GM19099 (cell line): ENCODE results near the gene C13orf42.

Source experiments
- POLR2A ChIP-seq: IDR thresholded peaks from 3 replicates; pipeline ENCODE4 v1.6.1; 2011; ENCODE audit warnings: low read depth; ENCODE audit not compliant: insufficient read length; ENCODE audit errors: extremely low read depth

The C13orf42 gene

DNA sequence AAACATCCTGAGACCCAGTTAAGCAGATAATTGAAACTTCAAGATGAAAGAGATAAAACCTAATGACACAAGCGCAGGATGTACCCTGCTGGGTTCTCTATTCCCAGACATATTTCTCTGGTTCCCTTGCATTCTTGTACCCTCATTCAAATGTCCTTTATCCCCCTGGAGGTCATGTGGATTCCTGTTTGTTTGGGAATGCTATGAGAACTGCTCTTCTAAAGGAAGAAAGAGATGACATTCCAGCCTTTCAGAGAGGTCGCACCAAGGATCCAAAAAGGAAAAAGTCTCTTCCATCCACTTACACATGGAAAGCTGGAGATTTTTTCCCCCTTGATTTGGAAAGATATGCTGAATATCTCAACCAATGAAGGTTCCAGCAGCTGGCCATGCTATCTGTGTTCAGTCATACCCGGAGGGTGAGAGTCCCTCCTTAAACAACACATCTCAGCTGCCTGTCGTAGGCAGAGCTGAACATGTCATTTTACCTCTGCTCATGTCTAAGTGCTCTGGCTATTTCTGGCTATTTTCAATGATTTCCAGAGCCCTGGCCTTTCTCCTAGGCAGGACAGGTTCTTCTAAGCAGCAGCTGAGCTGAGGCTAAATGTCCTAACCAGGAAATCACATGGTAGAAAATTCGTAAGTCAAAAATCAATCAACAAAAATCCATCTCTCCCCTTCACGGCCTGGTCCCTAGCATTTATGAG, 52.5 kb downstream of the C13orf42 start:
- no peak for TF ChIP-seq POLR2A

DNA sequence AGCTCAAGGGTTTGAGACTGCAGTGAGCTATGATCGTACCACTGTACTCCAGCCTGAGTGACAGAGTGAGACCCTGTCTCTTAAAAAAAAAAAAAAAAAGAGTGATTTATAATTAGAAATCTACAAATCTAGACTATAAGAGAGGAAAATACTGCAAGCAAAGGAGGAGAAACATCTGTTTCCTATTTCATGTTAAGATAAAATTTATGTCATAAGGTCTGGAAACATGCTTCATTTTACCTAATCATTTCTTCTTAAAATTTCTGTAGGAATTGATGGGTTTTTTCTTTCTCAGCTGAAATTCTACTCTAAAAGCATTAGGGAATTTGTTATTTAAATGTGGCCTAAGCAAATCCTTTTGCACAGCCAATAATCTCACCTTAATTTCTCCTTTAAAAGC, 53.2 kb downstream of the C13orf42 start:
- no peak for TF ChIP-seq POLR2A

DNA sequence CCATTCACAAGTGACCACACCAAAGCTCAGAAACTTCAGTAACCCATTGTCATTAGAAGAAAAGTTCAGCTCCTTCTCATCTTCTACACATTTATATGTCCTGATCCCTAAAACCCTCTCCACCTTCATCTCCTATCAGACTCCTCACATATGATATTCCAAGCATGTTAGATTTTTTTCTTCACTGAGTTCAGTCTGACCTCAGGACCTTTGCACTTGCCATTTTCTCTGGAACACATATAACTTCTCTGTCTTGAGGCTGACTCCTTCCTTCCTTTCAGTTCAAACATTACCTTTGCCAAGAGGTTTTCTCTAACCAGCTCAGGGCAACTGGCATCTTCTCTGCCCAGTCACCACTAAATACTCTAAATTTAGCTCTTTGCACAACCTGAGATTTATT, 54.1 kb downstream of the C13orf42 start:
- no peak for TF ChIP-seq POLR2A

DNA sequence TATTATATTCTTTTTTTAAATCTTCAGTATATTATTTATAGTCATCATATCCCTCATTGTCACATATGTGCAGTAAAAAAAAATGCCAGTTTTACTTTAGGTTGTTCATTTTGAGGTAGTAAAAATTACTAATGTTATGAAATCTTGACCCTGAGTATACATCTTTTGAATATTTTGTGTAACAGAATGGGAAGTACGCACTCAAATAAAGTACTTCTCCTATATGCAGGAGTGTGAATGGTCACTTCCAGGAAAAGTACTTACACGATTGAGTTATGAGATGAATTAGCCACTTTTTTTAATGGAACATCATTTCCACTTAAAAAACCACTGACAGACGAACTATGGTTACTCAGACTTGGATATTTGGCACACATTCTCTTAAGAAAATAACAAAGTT, 58.5 kb downstream of the C13orf42 start:
- TF ChIP-seq POLR2A: no peak

DNA sequence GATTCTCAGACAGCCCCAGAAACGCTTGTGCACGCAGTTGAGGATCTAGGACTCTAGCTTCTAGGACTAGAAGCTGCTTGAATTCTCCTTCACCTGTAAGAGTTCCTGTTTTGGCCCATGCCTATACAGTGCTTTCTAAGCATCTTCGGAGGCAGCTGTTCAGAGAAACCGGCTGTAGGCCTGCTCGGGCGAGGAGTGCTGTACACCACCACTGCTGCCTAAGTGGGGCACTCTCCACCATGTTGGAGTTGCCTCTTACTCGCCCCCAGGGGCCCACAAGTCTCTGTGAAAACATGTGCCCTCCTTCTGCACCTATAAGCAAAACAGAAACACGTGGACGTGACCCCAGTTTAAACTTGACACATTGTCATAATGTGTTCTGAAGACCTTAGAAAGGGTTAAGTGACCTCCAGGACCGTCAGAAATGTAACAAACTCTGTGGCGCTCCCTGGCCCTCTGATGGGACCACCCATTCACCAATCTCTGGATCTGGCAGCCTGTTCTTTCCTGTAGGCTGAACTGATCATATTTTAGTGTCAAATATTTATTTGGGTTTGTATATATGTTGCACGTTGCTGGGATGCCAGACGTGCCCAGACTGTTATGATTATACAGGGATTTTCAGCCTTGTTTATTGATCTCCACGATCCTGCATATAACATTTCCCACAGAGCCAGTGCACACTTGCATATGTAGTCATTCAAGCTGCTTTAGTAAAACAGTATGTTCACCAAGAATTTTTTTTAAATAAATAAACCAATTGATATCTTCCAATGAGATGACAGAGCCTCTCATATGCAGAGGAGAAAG, 60.8 kb downstream of the C13orf42 start:
- no peak for TF ChIP-seq POLR2A

DNA sequence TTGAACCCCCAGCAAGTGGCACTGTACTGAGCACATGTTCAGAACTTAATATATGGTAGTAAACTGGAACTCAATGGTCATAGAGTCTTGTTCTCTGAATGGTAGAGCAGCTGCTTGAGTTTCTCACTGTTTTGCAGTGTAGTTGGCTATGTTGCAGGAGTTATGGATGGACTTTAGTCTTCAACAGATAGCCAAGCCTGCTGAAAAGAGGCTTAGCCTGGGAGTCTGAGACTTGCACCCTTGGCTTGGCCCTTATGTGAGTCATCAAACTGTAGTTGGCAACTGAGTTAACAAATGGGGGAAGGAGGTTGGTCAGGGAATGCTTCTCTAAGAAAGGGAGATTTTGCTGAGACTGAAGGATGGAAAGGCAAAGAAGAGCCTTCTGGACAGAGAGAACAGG, 62.5 kb downstream of the C13orf42 start:
- no peak for TF ChIP-seq POLR2A

DNA sequence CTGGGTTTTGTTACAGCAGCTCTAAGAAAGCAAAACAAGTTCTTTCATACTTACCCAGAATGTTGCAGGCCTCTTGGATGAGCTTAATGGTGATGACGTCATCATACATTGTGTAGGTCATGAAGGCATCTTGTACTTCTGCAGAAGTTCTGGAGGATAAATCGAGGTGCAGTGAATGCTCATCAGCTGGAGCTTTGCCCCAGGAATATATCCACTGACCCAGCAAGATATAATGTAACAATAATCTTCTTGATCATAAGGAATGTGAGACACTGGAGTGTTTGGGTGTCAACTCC, 63.0 kb downstream of the C13orf42 start:
- no peak for TF ChIP-seq POLR2A

DNA sequence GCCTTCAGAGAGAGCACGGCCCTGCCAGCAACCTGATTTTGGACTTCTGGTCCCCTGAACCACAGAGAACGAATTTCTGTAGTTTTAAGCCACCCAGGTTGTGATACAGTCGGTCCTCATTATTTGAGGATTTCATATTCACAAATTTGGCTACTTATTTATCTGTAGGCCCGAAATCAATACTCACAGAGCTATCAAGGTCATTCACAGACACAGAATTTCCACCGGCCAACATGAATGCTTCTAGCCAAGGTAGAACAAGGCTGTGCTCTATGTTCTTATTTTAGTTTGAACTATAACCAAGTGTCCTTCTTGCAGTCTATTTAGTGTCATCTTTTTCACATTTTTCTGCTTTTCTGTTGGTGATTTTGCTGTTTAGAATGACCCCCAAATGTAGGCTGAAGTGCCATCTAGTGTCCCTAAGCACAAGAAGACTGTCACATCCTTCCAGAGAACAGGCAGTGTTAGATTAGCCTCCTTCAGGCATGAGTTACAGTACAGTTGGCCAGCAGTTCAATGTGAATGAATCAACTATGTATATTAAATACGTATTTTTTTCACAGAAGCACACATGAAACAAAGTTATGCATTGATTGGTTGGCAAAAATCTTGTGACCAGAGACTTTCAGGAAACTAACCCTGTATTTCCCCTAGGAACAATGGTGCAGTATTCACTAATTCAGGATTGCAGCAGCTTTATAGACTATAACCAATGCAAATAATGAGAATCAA, 63.5 kb downstream of the C13orf42 start:
- TF ChIP-seq POLR2A: no peak

DNA sequence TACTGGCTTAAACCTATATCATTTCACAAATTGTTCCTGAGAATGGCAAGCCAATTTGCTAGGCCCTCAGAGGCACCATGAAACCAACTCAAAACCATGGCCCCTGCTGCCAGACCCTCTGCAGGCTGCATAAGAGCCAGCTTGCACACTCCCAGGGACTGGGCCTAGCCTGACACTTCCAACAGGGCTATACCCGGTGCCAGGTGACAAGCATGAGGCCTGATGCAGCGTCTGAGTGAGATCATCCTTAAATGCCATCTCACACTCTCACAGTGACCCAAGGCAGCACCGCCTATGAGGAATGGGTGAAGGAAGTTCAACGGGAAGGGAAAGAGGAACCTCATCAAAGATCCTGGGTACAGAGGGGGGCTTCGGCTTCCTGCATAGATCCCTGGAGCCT, 65.6 kb downstream of the C13orf42 start:
- TF ChIP-seq POLR2A: no peak

DNA sequence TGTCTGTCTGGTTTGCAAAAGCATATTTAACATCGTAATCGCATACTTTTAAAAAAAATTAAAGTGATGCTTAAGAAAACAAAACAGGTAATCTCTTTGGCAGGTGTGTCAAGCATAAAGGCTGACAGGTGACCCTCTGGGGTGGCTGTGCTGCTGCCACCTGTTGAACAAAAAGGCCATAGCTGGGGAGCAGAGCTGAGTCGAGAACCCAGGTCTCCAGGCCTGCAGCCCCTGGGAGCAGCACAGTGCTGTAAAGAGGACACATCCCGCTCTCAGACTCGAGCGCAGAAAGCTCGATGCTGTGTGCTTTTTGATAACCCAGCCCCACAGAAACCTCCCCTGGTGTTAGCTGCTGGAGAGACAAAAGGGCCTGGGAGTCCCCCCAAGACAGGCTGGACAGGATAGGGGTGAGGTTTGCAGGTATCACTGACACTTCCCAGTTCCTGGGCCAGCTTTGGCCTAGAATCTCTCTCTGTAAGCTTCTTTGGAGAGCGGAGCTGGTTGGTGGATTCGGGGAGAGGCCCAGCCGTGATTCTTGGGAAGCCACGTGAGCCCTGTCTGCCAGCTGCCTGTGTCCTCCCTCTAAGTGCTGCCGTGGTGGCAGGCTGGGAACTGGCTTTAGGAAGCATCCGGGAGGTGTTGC, 66.9 kb downstream of the C13orf42 start:
- no peak for TF ChIP-seq POLR2A

DNA sequence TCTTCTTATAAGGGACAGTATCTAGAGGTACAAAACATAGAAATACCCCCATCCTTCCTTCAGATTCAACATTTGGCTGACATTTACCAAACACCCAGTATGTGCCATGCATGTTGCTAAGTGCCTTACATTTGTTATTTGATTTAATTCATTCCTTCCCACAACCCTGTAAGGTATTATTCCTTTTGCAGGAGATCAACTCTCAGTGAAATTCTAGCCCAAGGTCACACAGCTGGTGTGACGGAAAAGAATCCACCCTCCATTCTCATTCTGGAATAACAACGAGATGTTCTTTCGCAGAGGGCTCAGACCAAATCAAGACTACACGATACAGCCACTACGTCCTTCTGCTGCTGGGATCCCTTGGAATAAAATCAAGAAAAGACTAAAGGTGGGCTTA, 67.8 kb downstream of the C13orf42 start:
- TF ChIP-seq POLR2A: no peak

DNA sequence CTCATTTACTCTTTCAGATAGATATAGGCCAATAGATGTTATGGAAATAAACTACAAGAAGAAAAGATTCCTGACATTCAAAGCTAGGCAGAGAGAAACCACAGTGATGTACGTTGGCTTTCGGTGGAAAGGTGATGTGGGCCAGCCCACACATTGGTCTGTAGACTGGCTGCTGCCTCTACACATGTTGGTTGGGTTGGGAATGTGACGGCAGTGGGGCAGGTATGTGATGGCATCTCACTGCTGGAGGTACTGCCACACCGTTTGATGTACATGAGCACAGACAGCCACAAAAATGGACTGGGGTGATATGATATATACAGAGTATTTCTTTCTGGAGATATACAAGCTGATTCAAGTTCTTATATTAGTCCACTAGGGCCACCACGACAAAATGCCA, 69.4 kb downstream of the C13orf42 start:
- no peak for TF ChIP-seq POLR2A

DNA sequence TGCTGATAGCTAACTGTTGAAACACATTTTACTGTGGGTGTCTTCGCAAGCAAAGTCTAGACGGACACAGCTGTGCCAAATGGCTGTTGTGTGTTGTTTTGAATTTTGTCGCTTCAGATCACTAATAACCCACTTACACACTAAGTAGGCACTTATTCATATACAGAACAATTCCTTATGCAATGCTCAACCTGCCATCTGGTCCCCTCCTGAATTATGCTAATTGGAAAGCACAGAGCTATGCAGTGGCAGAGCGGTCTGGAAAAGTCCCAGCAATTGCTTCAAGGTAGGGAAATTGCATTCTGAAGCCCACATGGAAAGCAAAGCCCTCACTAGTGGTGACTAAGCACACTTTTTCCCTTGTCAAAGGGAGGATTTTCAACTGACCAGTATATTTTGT, 69.9 kb downstream of the C13orf42 start:
- TF ChIP-seq POLR2A: no peak

DNA sequence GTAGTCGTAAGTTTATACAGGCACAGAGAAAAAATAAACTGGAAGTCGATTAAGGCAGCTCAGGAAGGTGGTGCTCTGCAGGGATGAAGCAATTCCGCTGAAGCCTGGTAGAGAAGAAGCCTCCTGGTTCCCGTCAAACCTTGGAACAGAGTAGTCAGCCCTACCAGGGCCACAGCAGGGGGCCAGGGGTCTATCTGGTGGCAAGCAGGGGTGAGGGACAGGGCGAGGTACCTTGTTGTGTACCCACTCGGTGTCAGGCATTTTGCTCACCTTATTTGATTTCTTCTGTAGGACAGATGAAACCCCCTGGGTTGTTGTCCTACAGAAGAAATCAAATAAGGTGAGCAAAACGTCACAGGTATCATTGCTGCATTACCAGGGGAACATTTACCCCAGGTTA, 70.6 kb downstream of the C13orf42 start:
- TF ChIP-seq POLR2A: no peak

DNA sequence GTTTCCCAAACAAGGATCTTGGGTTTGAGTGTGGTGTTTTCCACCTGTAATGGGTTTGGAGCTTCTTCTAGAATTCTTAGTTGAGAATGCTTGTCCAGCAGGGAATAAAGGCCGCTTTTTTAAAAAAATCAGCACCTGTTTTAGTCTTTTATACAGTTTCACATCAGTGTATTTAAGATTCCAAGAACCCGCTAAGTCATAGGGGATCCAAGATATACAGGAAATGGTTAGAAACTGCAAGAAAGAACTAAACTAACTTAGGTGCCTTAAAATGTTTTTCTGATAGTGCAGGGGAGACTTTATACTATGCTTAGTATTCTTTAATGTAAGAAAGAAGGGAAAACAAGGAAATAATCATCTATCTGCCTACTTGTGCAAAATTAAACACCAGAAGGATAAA, 74.7 kb downstream of the C13orf42 start:
- no peak for TF ChIP-seq POLR2A

DNA sequence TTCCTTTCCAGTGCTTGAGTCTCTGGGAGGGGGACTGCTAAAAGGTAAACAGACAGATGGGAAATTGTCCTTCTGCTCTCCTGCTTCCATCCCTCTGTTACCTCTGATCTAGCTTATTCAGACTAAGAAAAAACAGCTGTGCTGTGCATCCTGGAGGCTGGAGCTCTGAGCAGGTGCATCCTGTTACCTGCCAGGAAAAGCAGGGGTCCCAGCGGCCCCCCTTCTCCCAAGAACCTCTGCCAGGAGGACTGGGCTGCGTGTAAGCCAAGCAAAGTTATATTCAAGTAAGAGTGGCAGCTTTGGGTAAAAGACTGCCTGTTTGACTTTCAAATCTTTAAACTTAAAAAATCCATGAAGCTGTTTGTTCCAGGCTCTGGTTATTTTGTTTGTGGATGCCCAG, 75.1 kb downstream of the C13orf42 start:
- no peak for TF ChIP-seq POLR2A

DNA sequence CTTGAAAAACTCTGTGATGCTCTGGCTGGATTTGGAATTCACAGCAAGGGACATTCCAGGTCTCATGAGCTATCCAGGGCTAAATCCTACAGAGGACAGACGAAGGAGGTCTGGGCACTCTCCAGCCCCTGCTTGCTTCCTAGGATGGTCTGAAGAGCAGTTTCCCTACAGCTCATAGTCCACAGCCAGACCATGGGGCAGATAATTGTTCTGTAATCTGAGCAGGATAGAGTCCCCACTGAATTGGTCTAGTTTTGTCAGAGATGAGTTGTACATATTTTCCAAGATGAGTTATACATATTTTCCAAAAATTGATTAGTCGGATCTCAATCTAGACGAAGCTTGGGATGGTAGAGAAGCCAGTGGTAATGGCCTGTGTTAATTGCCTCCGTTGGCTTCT, 75.6 kb downstream of the C13orf42 start:
- no peak for TF ChIP-seq POLR2A
